ENCODE results near the gene GASK1A. TPM values are rescaled to one million over a fixed set of nuclear protein-coding genes. Genes with fewer than 3 reads are reported as not detected.

The GASK1A gene
- total and polyA plus RNA-seq, 2 donors (not counting 3 experiments of a cell fraction or from before 2014, with no cell fraction given) = 0.04 TPM; not detected in 1

DNA sequence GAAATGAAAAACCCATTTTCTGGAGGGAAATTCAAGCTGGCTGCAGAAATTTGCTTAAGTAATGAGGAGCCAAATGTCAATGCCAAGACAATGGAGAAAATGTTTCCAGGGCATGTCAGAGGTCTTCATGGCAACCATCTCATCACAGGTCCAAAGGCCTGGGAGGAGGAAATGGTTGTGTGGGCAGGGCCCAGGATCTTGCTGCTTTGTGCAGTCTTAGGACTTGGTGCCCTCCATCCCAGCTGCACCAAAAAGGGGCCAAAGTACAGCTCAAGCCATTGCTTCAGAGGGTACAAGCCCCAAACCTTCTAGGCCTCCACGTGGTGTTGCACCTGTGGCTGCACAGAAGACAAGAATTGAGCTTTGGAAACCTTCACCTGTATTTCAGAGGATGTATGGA lies 67.5 kb downstream of the GASK1A start:
- no peak overlapping the region for H3K27ac ChIP-seq (ENCODE audit: insufficient read depth, low read depth, low read length)
- no TSS peak for BruUV-seq (replicated peaks)
- H3K36me3 ChIP-seq (ENCODE audit: control insufficient read depth in 2 of 2, extremely low read depth in 1 of 2, insufficient read depth in 2 of 2, low read length in 2 of 2) = no peaks in the 10 kb centered on the region
- FAIRE-seq (no peak), DNase-seq (ENCODE audit: low read depth, low spot score) (no peak)
- no peak overlapping the region for H3K9ac ChIP-seq (replicated peaks; ENCODE audit: extremely low read depth, insufficient read depth, low read length)
- H4K20me1 ChIP-seq (replicated peaks; ENCODE audit: control insufficient read depth, extremely low read depth, insufficient read depth, low read length) = no peaks in the 10 kb centered on the region
- no peak overlapping the region for H3K4me3 ChIP-seq (replicated peaks in 1 of 3; ENCODE audit: insufficient read depth in 1 of 3, low read depth in 1 of 3, low read length in 3 of 3)
- no peaks in the 10 kb centered on the region for H3K79me2 ChIP-seq (ENCODE audit: control insufficient read depth, insufficient read depth, low read length)
- CTCF ChIA-PET = no interaction called here
- no peak overlapping the region for H3K4me2 ChIP-seq (ENCODE audit: insufficient read depth, low read length)
- H3K4me1 ChIP-seq (ENCODE audit: control insufficient read depth, extremely low read depth, insufficient read depth, low read length) = no peaks in the 10 kb centered on the region
- POLR2A ChIA-PET = no interaction called here
- dilution Hi-C loops (cut with MboI; ENCODE audit: extremely low pct_ligation_motif_present, low sequenced_read_pairs) = no loop called here
- intact Hi-C loops (cut with micrococcal nuclease) = no loop called here
- H3K9me3 ChIP-seq (replicated peaks; ENCODE audit: control insufficient read depth, insufficient read depth, low read length) = no peaks in the 10 kb centered on the region
- H3K27me3 ChIP-seq (ENCODE audit: control insufficient read depth in 2 of 2, insufficient read depth in 2 of 2, low read length in 2 of 2) = peaks cover 0 to 1% of the 10 kb centered on the region in 2 experiments
- H3K9me1 ChIP-seq (replicated peaks; ENCODE audit: control insufficient read depth, extremely low read depth, insufficient read depth, low read length) = no peaks in the 10 kb centered on the region
- no peak for TF ChIP-seq GATA2 (IDR thresholded peaks at IDR 0.05; ENCODE audit: insufficient read depth, insufficient read length, low read depth, low read length)
- TF ChIP-seq, protein P1, sequence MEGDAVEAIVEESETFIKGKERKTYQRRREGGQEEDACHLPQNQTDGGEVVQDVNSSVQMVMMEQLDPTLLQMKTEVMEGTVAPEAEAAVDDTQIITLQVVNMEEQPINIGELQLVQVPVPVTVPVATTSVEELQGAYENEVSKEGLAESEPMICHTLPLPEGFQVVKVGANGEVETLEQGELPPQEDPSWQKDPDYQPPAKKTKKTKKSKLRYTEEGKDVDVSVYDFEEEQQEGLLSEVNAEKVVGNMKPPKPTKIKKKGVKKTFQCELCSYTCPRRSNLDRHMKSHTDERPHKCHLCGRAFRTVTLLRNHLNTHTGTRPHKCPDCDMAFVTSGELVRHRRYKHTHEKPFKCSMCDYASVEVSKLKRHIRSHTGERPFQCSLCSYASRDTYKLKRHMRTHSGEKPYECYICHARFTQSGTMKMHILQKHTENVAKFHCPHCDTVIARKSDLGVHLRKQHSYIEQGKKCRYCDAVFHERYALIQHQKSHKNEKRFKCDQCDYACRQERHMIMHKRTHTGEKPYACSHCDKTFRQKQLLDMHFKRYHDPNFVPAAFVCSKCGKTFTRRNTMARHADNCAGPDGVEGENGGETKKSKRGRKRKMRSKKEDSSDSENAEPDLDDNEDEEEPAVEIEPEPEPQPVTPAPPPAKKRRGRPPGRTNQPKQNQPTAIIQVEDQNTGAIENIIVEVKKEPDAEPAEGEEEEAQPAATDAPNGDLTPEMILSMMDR (IDR thresholded peaks at IDR 0.05; ENCODE audit: extremely low read depth in 1 of 2, insufficient read depth in 1 of 2, low read depth in 1 of 2, low read length in 2 of 2) = no peak
- TF ChIP-seq EZH2 (IDR thresholded peaks at IDR 0.05; ENCODE audit: borderline replicate concordance, low read depth, low read length, severe bottlenecking) = no peak
- no peak for TF ChIP-seq MYC (IDR thresholded peaks at IDR 0.05; ENCODE audit: low read depth, low read length)
- no peak for TF ChIP-seq POLR2A (IDR thresholded peaks at IDR 0.05; ENCODE audit: low read depth, low read length)
- no peak for TF ChIP-seq FOS (IDR thresholded peaks at IDR 0.05; ENCODE audit: borderline replicate concordance, insufficient read depth, low read length)
- no peak overlapping the region for H2AFZ ChIP-seq (ENCODE audit: low read depth, low read length)

GRCh38 chr3:43048470-43048869 lies 69.4 kb downstream of the GASK1A start:
- CTCF ChIA-PET = no interaction called here

More at GRCh38 chr3:43048470-43048869, 69.4 kb downstream of the GASK1A start:
- H3K36me3 ChIP-seq (ENCODE audit: control insufficient read depth in 2 of 2, extremely low read depth in 1 of 2, insufficient read depth in 2 of 2, low read length in 2 of 2) = no peaks in the 10 kb centered on the region
- FAIRE-seq (no peak), DNase-seq (ENCODE audit: low read depth, low spot score) (no peak)
- POLR2A ChIA-PET = no interaction called here
- no peak overlapping the region for H3K4me2 ChIP-seq (ENCODE audit: insufficient read depth, low read length)
- H4K20me1 ChIP-seq (replicated peaks; ENCODE audit: control insufficient read depth, extremely low read depth, insufficient read depth, low read length) = no peaks in the 10 kb centered on the region
- intact Hi-C loops (cut with micrococcal nuclease) (no loop called here), dilution Hi-C loops (cut with MboI; ENCODE audit: extremely low pct_ligation_motif_present, low sequenced_read_pairs) (no loop called here)
- no peak overlapping the region for H2AFZ ChIP-seq (ENCODE audit: low read depth, low read length)
- no peak overlapping the region for H3K27ac ChIP-seq (ENCODE audit: insufficient read depth, low read depth, low read length)
- H3K79me2 ChIP-seq (ENCODE audit: control insufficient read depth, insufficient read depth, low read length) = no peaks in the 10 kb centered on the region
- H3K9me1 ChIP-seq (replicated peaks; ENCODE audit: control insufficient read depth, extremely low read depth, insufficient read depth, low read length) = no peaks in the 10 kb centered on the region
- H3K9me3 ChIP-seq (replicated peaks; ENCODE audit: control insufficient read depth, insufficient read depth, low read length) = no peaks in the 10 kb centered on the region
- peaks cover 4 to 6% of the 10 kb centered on the region in 2 experiments for H3K27me3 ChIP-seq (ENCODE audit: control insufficient read depth in 2 of 2, insufficient read depth in 2 of 2, low read length in 2 of 2)
- no peak overlapping the region for H3K4me3 ChIP-seq (replicated peaks in 1 of 3; ENCODE audit: insufficient read depth in 1 of 3, low read depth in 1 of 3, low read length in 3 of 3)
- no TSS peak for BruUV-seq (replicated peaks)
- no peaks in the 10 kb centered on the region for H3K4me1 ChIP-seq (ENCODE audit: control insufficient read depth, extremely low read depth, insufficient read depth, low read length)
- no peak for TF ChIP-seq POLR2AphosphoS5 (IDR thresholded peaks at IDR 0.05; ENCODE audit: insufficient read depth, low read depth, low read length)
- no peak for TF ChIP-seq GATA2 (IDR thresholded peaks at IDR 0.05; ENCODE audit: insufficient read depth, insufficient read length, low read depth, low read length)
- TF ChIP-seq POLR2A (IDR thresholded peaks at IDR 0.05; ENCODE audit: low read depth, low read length) = no peak
- TF ChIP-seq JUN (IDR thresholded peaks at IDR 0.05; ENCODE audit: borderline replicate concordance, insufficient read depth, insufficient read length, low read depth) = no peak
- TF ChIP-seq, protein P1 (IDR thresholded peaks at IDR 0.05; ENCODE audit: extremely low read depth in 1 of 2, insufficient read depth in 1 of 2, low read depth in 1 of 2, low read length in 2 of 2) = no peak
- TF ChIP-seq MYC (IDR thresholded peaks at IDR 0.05; ENCODE audit: low read depth, low read length) = no peak
- TF ChIP-seq MAX (IDR thresholded peaks at IDR 0.05; ENCODE audit: insufficient read depth, insufficient read length) = no peak
- no peak for TF ChIP-seq FOS (IDR thresholded peaks at IDR 0.05; ENCODE audit: borderline replicate concordance, insufficient read depth, low read length)
- no peak for TF ChIP-seq EZH2 (IDR thresholded peaks at IDR 0.05; ENCODE audit: borderline replicate concordance, low read depth, low read length, severe bottlenecking)
- no peak overlapping the region for H3K9ac ChIP-seq (replicated peaks; ENCODE audit: extremely low read depth, insufficient read depth, low read length)

All from endothelial cell of umbilical vein (primary cell).